Ishikawa (cell line): Measurements from ENCODE around the gene EYA4.

Experiments used
- CEBPB ChIP-seq: IDR thresholded peaks from 2 replicates; pipeline ENCODE4 v1.6.1; 2012
- CREB1 ChIP-seq: IDR thresholded peaks from 2 replicates; pipeline ENCODE4 v1.6.1; 2012; ENCODE audit warnings: low read depth
- EGR1 ChIP-seq: IDR thresholded peaks from 2 replicates; pipeline ENCODE4 v1.6.1; 2012
- EP300 ChIP-seq: IDR thresholded peaks from 2 replicates; pipeline ENCODE4 v1.6.1; 2012; ENCODE audit warnings: borderline replicate concordance
- FOXM1 ChIP-seq: IDR thresholded peaks from 2 replicates; pipeline ENCODE4 v1.6.1; 2012; ENCODE audit warnings: low read depth, borderline replicate concordance
- MAX ChIP-seq: IDR thresholded peaks from 2 replicates; pipeline ENCODE4 v1.6.1; 2012
- NFIC ChIP-seq: IDR thresholded peaks from 2 replicates; pipeline ENCODE4 v1.6.1; 2012
- RAD21 ChIP-seq: IDR thresholded peaks from 2 replicates; pipeline ENCODE4 v1.6.1; 2012; ENCODE audit warnings: low read depth
- REST ChIP-seq: IDR thresholded peaks from 2 replicates; pipeline ENCODE4 v1.6.1; 2012; ENCODE audit warnings: low read depth, mild to moderate bottlenecking
- TAF1 ChIP-seq: IDR thresholded peaks from 2 replicates; pipeline ENCODE4 v1.6.1; 2012; ENCODE audit warnings: low read depth, mild to moderate bottlenecking
- TCF12 ChIP-seq: IDR thresholded peaks from 2 replicates; pipeline ENCODE4 v1.6.1; 2012; ENCODE audit warnings: low read depth
- TEAD4 ChIP-seq: IDR thresholded peaks from 2 replicates; pipeline ENCODE4 v1.6.1; 2012
- YY1 ChIP-seq: IDR thresholded peaks from 2 replicates; pipeline ENCODE4 v1.6.1; 2012; ENCODE audit warnings: low read depth
- ZBTB7A ChIP-seq: IDR thresholded peaks from 2 replicates; pipeline ENCODE4 v1.6.1; 2012; ENCODE audit warnings: low read depth
- TF ChIP-seq, protein P1 (sequence below): IDR thresholded peaks from 2 replicates; pipeline ENCODE4 v1.6.1; 2012

Gene EYA4

DNA sequence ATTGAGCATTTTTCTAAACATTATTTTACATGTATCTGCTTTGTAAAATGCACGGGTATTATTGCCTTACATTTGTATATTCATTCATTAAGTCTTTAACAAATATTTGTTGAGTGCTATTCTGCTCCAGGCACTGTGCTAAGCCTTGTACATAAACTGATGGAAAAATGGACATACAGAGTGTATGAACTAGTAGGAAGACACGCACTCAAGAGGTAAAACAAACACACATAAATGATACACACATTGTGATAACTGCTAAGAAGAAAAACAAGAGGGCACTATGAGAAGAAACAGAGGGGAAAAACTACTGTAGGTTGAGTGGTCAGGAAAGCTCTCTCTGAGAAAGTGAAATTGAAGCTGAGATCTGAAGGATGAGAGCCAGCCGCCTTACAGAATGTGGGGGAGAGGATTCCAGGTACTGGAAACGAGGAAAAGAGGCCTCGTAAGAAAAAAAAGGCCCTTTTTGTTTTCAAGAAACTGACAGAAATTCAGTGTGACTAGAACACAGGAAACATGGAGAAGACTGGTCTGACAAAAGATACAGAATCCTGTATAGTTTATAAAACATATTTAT lies 117.5 kb downstream of the EYA4 start:
- TF ChIP-seq TAF1 = no peak
- TF ChIP-seq, protein P1, sequence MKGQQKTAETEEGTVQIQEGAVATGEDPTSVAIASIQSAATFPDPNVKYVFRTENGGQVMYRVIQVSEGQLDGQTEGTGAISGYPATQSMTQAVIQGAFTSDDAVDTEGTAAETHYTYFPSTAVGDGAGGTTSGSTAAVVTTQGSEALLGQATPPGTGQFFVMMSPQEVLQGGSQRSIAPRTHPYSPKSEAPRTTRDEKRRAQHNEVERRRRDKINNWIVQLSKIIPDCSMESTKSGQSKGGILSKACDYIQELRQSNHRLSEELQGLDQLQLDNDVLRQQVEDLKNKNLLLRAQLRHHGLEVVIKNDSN = no peak
- no peak for TF ChIP-seq MAX
- no peak for TF ChIP-seq NFIC

DNA sequence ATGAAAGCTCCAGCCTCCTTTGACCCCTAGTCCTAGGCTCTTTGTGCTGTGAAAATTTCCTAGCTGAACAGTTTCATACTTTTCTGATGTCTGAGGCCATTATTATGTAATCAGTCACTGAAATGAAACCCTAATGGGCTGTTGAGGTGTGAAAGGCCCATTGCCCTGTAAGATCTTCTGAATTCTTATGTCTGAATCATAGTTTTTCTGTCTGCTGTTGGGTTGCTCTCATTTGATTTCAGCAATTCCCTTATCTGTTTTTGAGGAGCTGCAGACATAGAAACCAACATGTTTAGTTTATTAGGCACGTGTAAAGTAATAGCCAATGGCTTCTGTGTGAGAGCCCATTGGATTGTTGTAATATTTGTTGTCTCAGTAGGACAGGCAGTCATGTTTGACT lies 118.1 kb downstream of the EYA4 start:
- no peak for TF ChIP-seq FOXM1
- no peak for TF ChIP-seq NFIC
- TF ChIP-seq CEBPB = no peak
- no peak for TF ChIP-seq REST
- no peak for TF ChIP-seq EGR1
- TF ChIP-seq CREB1 = no peak
- TF ChIP-seq TAF1 = no peak
- no peak for TF ChIP-seq EP300
- no peak for TF ChIP-seq YY1
- TF ChIP-seq, protein P1 = no peak

DNA sequence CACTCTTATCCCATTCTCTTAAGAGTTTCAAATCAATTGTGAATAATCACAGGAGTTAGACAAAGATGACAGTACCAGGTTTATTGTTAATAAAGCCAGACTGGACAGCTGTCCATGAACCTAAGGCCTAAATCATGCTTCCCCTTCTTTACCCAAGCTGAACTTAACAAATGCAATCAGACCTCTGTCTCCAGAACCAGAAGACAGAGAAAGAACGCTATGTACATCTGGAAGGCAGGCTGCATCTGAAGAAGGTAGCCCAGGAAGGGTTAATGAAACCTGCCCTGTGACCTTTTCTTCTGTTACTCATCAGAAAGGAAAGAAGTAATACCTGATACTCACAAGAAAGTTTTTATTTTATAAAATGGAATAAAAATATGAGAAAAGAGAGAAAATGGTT lies 118.6 kb downstream of the EYA4 start:
- no peak for TF ChIP-seq CEBPB
- no peak for TF ChIP-seq RAD21
- TF ChIP-seq TCF12 = no peak
- TF ChIP-seq REST = no peak
- TF ChIP-seq FOXM1 = no peak
- TF ChIP-seq CREB1 = no peak
- TF ChIP-seq EP300 = no peak
- TF ChIP-seq NFIC = no peak
- TF ChIP-seq EGR1 = no peak
- no peak for TF ChIP-seq TEAD4
- TF ChIP-seq ZBTB7A = no peak
- TF ChIP-seq, protein P1 = no peak
- no peak for TF ChIP-seq YY1
- no peak for TF ChIP-seq TAF1
- TF ChIP-seq MAX = no peak

- TF ChIP-seq YY1 (no peak), TEAD4 (no peak), REST (no peak), TCF12 (no peak), EP300 (no peak), FOXM1 (no peak), ZBTB7A (no peak), MAX (no peak), TAF1 (no peak), RAD21 (no peak), CEBPB (no peak), EGR1 (no peak), CREB1 (no peak), NFIC (no peak)
- TF ChIP-seq, protein P1 = no peak
Observed at GRCh38 chr6:133360194-133360593, 119.0 kb downstream of the EYA4 start.
